HG02938 (cell line): ENCODE data around the gene MAPKAP1.

Experiments
- ATAC-seq: cut with Tn5 transposase; IDR thresholded peaks from one replicate; pipeline ENCODE4 v1.9.1; 2021; ENCODE audit warnings: mild to moderate bottlenecking, moderate library complexity; ENCODE audit not compliant: unreplicated experiment

MAPKAP1 gene

DNA sequence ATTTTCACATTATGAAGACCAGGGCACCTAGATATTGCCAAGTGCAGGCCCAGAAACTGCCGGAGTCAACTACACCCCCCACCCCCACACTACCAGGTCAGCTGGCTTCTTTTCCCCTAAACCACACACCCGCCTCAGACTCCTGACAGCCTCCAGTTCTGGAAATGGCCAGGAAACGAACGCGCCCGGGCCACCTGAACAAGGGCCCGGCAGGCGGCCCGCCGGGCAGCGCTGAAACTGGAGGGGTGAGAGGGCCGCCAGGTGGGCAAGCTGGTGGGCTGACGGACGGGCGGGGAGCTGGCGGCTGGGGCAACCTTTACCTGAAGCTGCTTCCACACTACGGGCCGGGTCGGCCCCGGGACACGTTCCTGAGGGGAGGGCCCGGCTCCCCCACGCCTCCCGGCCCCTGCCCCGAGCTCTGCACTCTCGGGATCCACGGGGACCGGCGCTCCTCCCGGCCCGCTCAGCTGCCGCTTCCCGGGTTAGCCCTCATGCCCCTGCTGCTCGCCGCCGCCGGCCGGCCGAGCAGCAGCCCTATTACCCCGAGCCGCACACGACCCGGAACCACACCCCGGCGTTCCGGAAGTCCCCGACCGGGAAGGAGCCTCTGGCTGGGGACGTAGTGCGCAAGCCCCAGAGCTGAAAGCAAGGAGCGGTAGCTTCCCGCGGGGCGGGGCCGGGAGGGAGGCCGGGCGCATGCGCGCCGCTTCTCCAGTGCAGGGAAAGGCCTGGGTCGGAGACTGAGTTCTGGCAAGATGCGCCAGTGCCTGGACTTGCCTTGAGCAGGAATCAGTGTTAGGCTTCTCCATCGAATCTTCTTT lies at the start of gene MAPKAP1:
TSS of gene MAPKAP1 (minus strand) at position 558 of the 821 bp plus-strand sequence. CDS start 34,634 bp downstream, outside the sequence.
- peak; percentile 92 for ATAC-seq

DNA sequence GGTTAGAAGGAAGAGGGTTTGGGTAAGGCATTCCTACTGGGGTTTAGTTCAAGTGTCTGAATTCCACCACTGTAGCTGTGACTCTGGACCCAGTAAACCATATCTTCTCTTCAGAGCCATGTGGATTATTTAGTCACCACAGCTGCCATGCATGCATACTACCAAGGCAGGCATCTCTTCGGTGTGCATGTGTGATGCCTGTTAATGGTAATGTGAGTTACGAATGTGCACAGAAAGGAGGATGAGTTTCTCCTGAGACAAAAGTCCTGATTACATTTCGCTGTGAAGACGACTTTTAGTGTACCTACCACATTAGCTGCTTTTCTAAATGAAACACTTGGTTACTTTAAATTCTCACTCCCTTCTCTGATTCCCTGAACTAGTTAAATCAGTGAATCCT lies 49.5 kb upstream of the MAPKAP1 start:
- ATAC-seq = no peak

DNA sequence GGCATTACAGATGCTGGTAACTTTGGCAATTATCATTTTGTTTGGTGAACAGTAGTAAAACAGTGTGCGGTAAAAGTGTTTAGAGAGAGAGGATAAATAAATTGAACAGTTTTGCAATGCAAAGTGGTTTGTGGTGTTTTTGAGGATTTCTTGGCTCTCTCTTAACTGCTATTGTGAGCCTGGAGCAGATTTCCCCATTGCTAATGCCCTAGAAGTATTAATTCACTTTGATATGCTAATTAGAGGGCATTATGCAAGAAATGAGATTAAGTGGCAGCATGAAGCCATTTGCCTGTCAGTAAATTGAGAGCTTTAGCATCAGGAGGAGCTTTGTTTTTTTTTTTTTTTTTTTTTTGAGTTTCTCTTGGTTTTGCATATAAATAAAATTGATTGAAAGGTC lies 48.3 kb upstream of the MAPKAP1 start:
- ATAC-seq = no peak

GRCh38 chr9:125754096-125754495 lies 47.1 kb upstream of the MAPKAP1 start:
- no peak for ATAC-seq

- ATAC-seq = no peak
Measured at GRCh38 chr9:125752070-125752628, 45.1 kb upstream of the MAPKAP1 start.

GRCh38 chr9:125750627-125751011 lies 43.6 kb upstream of the MAPKAP1 start:
- no peak for ATAC-seq

DNA sequence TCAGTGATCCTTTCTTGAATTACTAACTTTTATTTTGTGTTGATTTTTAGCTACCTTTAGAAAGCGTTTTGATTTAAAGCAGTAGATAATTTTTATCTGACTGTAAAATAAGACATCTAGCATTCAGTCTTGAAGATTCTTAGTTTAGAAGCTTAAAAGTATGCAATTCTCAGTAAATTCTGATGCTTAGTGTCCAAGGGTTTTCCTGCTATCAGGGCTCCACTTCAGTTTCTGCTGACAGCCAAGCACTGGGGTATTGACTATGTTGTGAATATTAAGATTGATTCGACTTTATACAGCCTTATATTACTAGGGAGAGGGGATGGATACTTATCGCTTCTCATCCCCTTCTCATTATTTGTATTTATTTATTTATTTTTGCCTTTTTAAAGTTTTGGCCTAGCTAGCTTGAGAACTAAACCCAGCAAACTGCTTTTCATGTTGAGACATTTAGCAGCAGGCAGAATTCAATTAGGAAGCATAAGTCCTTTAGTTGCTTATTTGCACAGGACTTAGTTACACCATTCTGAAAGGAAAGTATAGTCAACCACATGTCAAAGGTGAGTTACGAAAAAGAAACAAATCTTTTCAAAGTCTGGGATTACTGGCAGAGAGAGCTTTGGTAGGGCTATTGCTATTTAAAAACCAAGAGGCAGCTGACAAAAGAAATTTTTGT lies 43.1 kb upstream of the MAPKAP1 start:
- no peak for ATAC-seq

DNA sequence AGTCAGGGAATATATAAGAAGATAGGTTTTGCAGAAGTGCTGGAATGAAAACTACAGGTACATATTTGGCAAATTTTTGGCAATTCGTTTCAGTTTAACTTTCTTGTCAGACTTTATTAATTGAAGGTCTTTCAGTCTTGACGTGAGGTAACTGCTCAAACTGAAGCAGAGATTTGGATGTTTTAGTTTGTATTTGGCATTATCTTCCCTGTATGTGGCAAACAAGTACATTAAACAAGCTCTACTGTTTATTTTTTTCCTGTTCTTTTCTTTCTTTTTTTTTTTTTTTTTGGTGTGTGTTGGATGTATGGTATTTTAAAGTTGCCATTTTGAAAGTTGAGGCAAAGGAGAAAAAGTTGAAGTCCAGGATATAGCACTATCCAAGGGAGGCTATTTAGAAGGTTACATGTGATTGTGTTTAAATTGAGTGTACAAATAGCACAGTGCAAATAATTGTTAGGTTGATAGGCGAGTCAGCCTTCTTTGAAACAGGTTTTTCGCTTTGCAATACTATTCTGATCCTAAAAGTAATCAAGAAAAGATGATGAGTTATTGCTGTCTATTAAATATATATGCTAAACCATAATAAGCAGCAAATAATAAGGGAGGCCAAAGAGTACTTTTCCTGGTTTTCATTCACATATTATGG lies 42.4 kb upstream of the MAPKAP1 start:
- ATAC-seq = no peak

GRCh38 chr9:125748446-125749099 lies 41.6 kb upstream of the MAPKAP1 start:
- no peak for ATAC-seq

DNA sequence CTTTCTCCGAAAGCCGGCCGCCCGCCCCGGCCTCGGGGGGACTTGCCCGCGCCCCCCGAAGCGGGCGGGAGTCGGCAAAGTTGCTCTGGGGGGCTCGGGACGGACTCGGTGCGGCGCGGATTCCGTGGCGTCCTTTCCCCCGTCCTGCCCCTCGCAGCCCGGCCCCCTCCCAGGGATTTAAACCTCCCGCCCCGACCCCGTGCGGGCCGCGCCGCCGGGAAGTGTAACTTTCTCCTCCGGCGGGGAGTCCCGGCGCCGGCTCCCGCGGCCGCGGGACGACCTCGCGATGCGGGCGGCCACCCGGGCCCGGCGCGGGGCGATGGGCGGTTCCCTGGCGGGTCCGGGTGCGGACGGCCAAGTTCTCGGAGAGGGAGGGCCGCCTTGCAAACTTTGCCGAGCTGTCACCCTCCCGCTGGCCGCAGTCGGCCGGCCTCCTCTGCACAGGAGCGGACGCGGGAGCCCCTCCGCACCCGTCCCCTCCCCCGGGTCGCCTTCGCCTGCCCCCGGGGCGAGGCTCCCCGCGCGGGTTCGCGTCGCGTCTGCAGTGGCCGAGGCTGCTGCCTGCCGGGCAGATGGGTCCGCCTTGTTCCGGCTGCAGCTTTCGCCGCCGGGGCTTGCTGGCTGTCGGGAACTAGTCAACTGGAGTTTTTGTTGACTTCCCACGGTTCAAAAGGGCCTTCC lies 40.9 kb upstream of the MAPKAP1 start:
- ATAC-seq = no peak

DNA sequence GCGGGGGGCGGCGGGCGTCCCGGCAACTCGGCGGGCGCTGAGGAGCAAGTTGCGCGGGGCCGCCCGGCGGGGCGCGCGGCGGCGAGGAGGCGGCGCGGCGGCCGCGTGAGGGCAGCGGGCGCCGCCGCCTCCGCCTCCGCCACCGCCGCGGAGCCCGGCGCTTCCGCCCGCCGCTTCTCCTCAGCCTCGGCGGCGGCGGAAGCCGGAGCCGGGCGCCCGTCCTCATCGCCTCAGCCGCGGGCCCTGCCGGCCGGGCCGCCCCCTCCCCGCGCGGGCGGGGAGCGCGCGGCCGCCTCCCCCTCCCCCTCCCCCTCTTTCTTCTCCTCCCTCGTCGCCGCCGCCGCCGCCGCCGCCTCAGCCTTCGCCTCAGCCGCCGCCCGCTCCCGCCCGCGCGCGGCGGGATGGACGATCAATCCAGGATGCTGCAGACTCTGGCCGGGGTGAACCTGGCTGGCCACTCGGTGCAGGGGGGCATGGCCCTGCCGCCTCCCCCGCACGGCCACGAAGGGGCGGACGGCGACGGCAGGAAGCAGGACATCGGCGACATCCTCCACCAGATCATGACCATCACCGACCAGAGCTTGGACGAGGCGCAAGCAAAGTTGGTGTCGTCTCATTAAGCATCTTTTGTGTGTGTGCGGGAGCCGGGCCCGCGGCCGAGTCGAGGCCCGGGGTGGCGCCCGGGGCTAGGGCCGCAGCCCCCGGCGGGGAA lies 40.2 kb upstream of the MAPKAP1 start, which contains the start of gene PBX3:
TSS of gene PBX3 (plus strand) at position 321 of the 712 bp plus-strand sequence.
- ATAC-seq = peak; percentile 17

DNA sequence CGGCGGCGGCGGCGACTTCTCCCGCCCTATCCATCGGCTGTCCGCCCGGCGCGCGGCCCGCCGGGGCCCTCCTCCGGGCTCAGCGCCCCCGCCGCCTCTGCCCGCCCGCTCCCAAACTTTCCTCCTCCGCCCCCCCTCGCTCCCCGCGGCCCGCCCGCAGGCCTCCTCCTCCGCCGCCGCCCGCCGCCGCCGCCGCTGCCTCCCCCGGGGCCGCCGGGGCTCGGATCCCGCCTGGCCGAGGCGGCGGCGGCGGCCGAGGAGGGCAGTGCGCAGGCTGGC lies 39.7 kb upstream of the MAPKAP1 start:
- no peak for ATAC-seq

GRCh38 chr9:125746017-125746773 lies 39.2 kb upstream of the MAPKAP1 start:
- ATAC-seq = peak; percentile 70

- no peak for ATAC-seq
Measured at GRCh38 chr9:125745682-125746016, 38.6 kb upstream of the MAPKAP1 start.

- no peak for ATAC-seq
Measured at GRCh38 chr9:125745018-125745417, 38.0 kb upstream of the MAPKAP1 start.

DNA sequence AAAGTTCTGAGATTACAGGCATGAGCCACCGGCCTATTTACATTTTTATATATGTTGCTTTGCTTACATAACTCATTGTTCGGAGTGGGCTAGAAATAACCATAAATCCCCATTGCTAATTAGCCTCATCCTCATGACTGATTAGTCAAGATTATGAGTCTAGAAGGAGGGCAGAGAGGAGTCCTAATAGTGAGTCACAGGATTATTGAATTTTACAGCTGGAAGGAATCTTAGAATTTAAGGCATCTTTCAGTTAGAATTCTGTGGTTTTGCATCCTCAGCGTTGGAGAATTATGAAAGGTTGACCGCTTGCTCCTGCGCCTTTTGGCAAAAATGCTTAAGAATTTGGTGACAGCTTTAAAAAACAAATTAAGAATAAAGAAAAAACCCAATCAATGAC lies 37.6 kb upstream of the MAPKAP1 start:
- no peak for ATAC-seq

DNA sequence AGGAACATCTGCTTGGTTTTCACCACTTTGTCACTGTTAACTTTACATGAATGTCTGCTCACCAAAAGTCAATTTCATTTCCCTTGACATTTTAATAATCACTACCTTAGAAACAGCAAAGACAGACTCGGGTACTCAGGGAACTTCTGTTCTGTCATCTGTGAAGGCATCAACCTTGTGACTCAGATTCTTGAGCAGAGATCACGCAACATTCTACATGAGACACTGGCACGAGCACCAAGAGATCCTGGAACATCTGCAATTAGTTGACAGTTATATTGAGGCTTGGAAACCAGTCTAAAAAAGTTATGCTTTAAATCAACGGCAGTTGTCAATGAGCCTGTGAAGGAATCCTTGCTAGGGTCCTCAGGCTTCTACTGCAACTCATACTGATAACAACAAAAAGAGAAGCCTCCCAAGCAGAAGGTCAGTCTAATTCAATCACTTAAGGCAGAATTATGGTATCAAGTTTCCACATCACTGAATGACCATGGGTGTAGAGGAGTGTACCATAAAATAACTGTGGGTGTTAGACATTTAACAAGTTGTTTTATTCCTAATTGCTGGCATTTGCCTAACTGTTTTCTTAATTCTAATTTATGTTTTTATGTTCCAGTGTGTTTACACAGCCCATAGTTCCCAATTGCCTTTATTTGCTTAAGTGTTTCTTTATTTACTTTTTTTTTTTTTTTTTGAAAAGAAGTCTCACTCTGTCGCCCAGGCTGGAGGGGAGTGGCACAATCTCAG lies 36.8 kb upstream of the MAPKAP1 start:
- no peak for ATAC-seq

DNA sequence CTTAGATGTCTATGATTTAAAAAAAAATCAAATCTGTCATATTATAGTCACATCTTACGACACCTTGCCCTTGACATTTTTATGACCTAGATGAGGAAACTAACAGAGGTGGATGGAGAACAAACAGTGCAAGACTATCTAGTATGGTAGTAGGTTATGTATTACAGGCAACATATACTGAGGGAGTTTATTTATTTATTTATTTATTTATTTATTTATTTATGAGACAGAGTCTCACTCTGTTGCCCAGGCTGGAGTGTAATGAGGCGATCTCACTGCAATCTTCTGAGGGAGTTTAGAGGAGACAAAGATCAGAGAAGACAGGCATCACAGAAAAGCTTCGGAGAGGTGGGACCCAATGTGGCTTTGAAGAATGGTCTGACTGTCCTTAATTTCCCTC lies 35.6 kb upstream of the MAPKAP1 start:
- no peak for ATAC-seq

DNA sequence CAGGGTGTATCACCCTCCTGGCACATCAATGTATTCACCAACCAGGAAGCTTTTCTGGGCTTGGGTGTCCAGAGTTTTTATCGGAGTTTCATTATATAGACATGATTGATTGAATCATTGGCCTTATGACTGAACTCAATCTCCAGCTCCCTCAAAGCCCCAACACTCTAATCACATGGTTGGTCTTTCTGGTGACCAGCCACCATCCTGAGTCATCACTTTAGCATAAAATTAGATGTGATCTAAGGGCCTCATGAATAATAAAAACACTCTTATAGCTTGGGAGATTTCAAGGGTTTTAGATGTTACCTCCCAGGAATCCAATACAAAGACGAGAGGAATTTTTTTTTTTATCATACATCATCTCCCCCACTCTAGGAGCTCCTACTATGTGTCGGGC lies 32.4 kb upstream of the MAPKAP1 start:
- no peak for ATAC-seq
